CD14-positive monocyte (primary cell): ENCODE results near the gene MACROD1. TPM values are rescaled to one million over a fixed set of nuclear protein-coding genes. Genes with fewer than 3 reads are reported as not detected.

Experiments
- DNase-seq, 3 donors: peaks; one replicate each; pipeline ENCODE4 v3.0.0-alpha.2; 2011 to 2022
- H2AFZ ChIP-seq: 2 replicates; pipeline ENCODE4 v1.6.0; 2012; ENCODE audit warnings: mild to moderate bottlenecking, low read depth, low read length, inconsistent platforms; ENCODE audit not compliant: insufficient read depth, poor library complexity, severe bottlenecking
- H3K27ac ChIP-seq, 2 donors: 1 replicate in 1 of 2; 2 replicates in 1 of 2; pipeline ENCODE4 v1.5.1; 2012 to 2013; ENCODE audit warnings: low read length in 2 of 2, control low read depth in 1 of 2, inconsistent platforms in 1 of 2, low read depth in 1 of 2, mild to moderate bottlenecking in 1 of 2
- H3K27me3 ChIP-seq, 2 donors: one replicate each; pipeline versions ENCODE4 v1.6.0 to v1.6.1; 2011 to 2013; ENCODE audit warnings: low read length in 2 of 2; ENCODE audit not compliant: control insufficient read depth in 2 of 2, insufficient read depth in 2 of 2
- H3K36me3 ChIP-seq, 2 donors: replicated peaks in 1 of 2; 1 replicate in 1 of 2; 2 replicates in 1 of 2; pipeline versions ENCODE4 v1.5.1 to v1.6.1; 2012 to 2013; ENCODE audit warnings: low read length in 2 of 2, control low read depth in 1 of 2, inconsistent platforms in 1 of 2, mild to moderate bottlenecking in 1 of 2; ENCODE audit not compliant: insufficient read depth in 2 of 2, control insufficient read depth in 1 of 2
- H3K4me1 ChIP-seq, 2 donors: 1 replicate in 1 of 2; 2 replicates in 1 of 2; pipeline versions ENCODE4 v1.5.1 to v1.6.1; 2012 to 2013; ENCODE audit warnings: low read length in 2 of 2, control low read depth in 1 of 2, inconsistent platforms in 1 of 2, mild to moderate bottlenecking in 1 of 2, moderate library complexity in 1 of 2; ENCODE audit not compliant: insufficient read depth in 2 of 2, control insufficient read depth in 1 of 2
- H3K4me2 ChIP-seq: replicated peaks from 2 replicates; pipeline ENCODE3; 2012; ENCODE audit warnings: low read length, moderate library complexity, mild to moderate bottlenecking; ENCODE audit not compliant: poor library complexity, severe bottlenecking; ENCODE audit errors: extremely low read depth
- H3K4me3 ChIP-seq, 3 experiments: fragments of 200-600 bp in 1 of 3; sonication (generic) in 1 of 3; replicated peaks in 1 of 3; 1 replicate in 2 of 3; 2 replicates in 1 of 3; pipeline ENCODE4 v1.5.1; 2011 to 2013; ENCODE audit warnings: low read length in 3 of 3, mild to moderate bottlenecking in 3 of 3, control low read depth in 2 of 3, low read depth in 2 of 3, inconsistent platforms in 1 of 3, moderate library complexity in 1 of 3
- H3K79me2 ChIP-seq: 2 replicates; pipeline ENCODE4 v1.6.0; 2012; ENCODE audit warnings: mild to moderate bottlenecking, control low read depth, inconsistent platforms, low read length, moderate library complexity; ENCODE audit not compliant: insufficient read depth
- H3K9ac ChIP-seq: 2 replicates; pipeline ENCODE4 v1.6.0; 2017; ENCODE audit warnings: low read length, mild to moderate bottlenecking; ENCODE audit not compliant: insufficient read depth, poor library complexity, severe bottlenecking
- H3K9me3 ChIP-seq, 2 donors: replicated peaks in 1 of 2; 1 replicate in 1 of 2; 2 replicates in 1 of 2; pipeline versions ENCODE4 v1.5.1 to v1.6.1; 2012 to 2013; ENCODE audit warnings: low read length in 2 of 2, control low read depth in 1 of 2; ENCODE audit not compliant: control insufficient read depth in 1 of 2, insufficient read depth in 1 of 2
- H4K20me1 ChIP-seq: 2 replicates; pipeline ENCODE4 v1.6.0; 2012; ENCODE audit warnings: mild to moderate bottlenecking, low read length, control low read depth, moderate library complexity; ENCODE audit not compliant: insufficient read depth
- H3K27ac Mint-ChIP-seq, 7 donors: one replicate each; pipeline ENCODE4 v1.8.0; 2020; ENCODE audit warnings: mild to moderate bottlenecking in 7 of 7, mixed read lengths in 7 of 7, moderate library complexity in 6 of 7, inconsistent platforms in 2 of 7
- H3K27me3 Mint-ChIP-seq, 3 donors: one replicate each; pipeline ENCODE4 v1.8.0; 2021 to 2022; ENCODE audit warnings: low read depth in 3 of 3, mild to moderate bottlenecking in 3 of 3, mixed read lengths in 3 of 3, moderate library complexity in 3 of 3, inconsistent platforms in 1 of 3
- H3K36me3 Mint-ChIP-seq, 2 donors: one replicate each; pipeline ENCODE4 v1.8.0; 2020; ENCODE audit warnings: mixed read lengths in 2 of 2, inconsistent platforms in 1 of 2, mild to moderate bottlenecking in 1 of 2
- H3K4me1 Mint-ChIP-seq: one replicate; pipeline ENCODE4 v1.8.0; 2020; ENCODE audit warnings: mild to moderate bottlenecking, mixed read lengths
- H3K4me3 Mint-ChIP-seq, 2 donors: one replicate each; pipeline ENCODE4 v1.8.0; 2020; ENCODE audit warnings: mild to moderate bottlenecking in 2 of 2, mixed read lengths in 2 of 2, moderate library complexity in 1 of 2
- H3K9me3 Mint-ChIP-seq, 7 donors: one replicate each; pipeline ENCODE4 v1.8.0; 2020 to 2022; ENCODE audit warnings: mixed read lengths in 7 of 7, mild to moderate bottlenecking in 6 of 7, moderate library complexity in 6 of 7, inconsistent platforms in 2 of 7
- CTCF ChIP-seq: fragments of 200-600 bp; IDR thresholded peaks from one replicate; pipeline ENCODE4 v1.8.0; 2022; ENCODE audit warnings: antibody characterized with exemption, mild to moderate bottlenecking
- WGBS: methylation state at CpG from one replicate; pipeline ENCODE4 v1.1.5; 2013; ENCODE audit warnings: missing lambda C conversion rate; ENCODE audit not compliant: insufficient coverage; 5-methylcytosine and 5-hydroxymethylcytosine counted together
- intact Hi-C, 2 donors: fragments of 100-400 bp; cut with micrococcal nuclease; formaldehyde crosslinking; loops; one replicate each; pipeline versions ENCODE4 v1.15.0 to v1.15.1; 2023
- polyA plus RNA-seq, 3 donors: library from polyadenylated mRNA; depleted of rRNA in 1 of 3; unstranded in 2 of 3; stranded (reverse) in 1 of 3; fragments of 300-500 nt in 2 of 3; fragments of >200 nt in 1 of 3; fragmentation: Illumina TruSeq in 2 of 3; gene quantifications; 1 replicate in 2 of 3; 2 replicates in 1 of 3; pipeline ENCODE4 v1.2.3, GENCODE V29; 2012 to 2021

MACROD1 gene
- polyA plus RNA-seq, 3 donors = 1.5 to 2.4 (median 2.2) TPM

- peak; percentile 8 for TF ChIP-seq CTCF
- intact Hi-C loops = no loop called here
- H3K79me2 ChIP-seq = no peaks in the 10 kb centered on the region
- H3K27me3 ChIP-seq = peaks cover 0 to 54% of the 10 kb centered on the region in 2 donors
- Mint-ChIP-seq H3K36me3 (no peaks in the 10 kb centered on the region), H3K4me1 (peaks cover 25% of the 10 kb centered on the region), H3K27me3 (peaks cover 44 to 67% (median 47%) of the 10 kb centered on the region in 3 donors), H3K9me3 (peaks cover 9 to 18% (median 14%) of the 10 kb centered on the region in 7 donors), H3K4me3 (peak overlapping the region; percentile 98 to 100), H3K27ac (peak overlapping the region in 5 of 7 donors; percentile 24 to 85 (median 49))
- peaks cover 0 to 15% of the 10 kb centered on the region in 2 donors for H3K9me3 ChIP-seq
- peak overlapping the region; percentile 96 for H3K4me2 ChIP-seq
- H3K9ac ChIP-seq = peak overlapping the region; percentile 50
- peak overlapping the region in 1 of 2 donors; percentile 25 for H3K27ac ChIP-seq
- peak overlapping the region; percentile 92 for H2AFZ ChIP-seq
- peak overlapping the region; percentile 50 to 83 (median 66) for H3K4me3 ChIP-seq
- peaks cover 17 to 19% of the 10 kb centered on the region in 2 donors for H3K4me1 ChIP-seq
- no peaks in the 10 kb centered on the region for H4K20me1 ChIP-seq
- DNase-seq = peak; percentile 58 to 73 (median 63)
- 9% methylated on average over 37 of the region's 40 CpGs for WGBS
- no peaks in the 10 kb centered on the region for H3K36me3 ChIP-seq
These were observed 158.2 kb downstream of the MACROD1 start for GRCh38 chr11:64007629-64008282.

GRCh38 chr11:64007160-64007628 is 158.7 kb downstream of the MACROD1 start:
- no peaks in the 10 kb centered on the region for H3K36me3 Mint-ChIP-seq
- peaks cover 21 to 24% of the 10 kb centered on the region in 2 donors for H3K4me1 ChIP-seq
- H3K36me3 ChIP-seq = no peaks in the 10 kb centered on the region
- peak overlapping the region in 5 of 7 donors; percentile 24 to 85 (median 65) for H3K27ac Mint-ChIP-seq
- WGBS = 2% methylated on average over 15 of the region's 27 CpGs
- intact Hi-C loops = no loop called here
- H3K9ac ChIP-seq = peak overlapping the region; percentile 50
- H3K4me3 Mint-ChIP-seq = peak overlapping the region; percentile 98 to 100
- no peak for TF ChIP-seq CTCF
- H3K79me2 ChIP-seq = no peaks in the 10 kb centered on the region
- H3K27me3 Mint-ChIP-seq = peaks cover 50 to 72% (median 53%) of the 10 kb centered on the region in 3 donors
- H2AFZ ChIP-seq = peak overlapping the region; percentile 92
- DNase-seq = peak; percentile 31 to 53 (median 42)
- peak overlapping the region in 1 of 2 donors; percentile 25 for H3K27ac ChIP-seq
- H3K27me3 ChIP-seq = peaks cover 0 to 59% of the 10 kb centered on the region in 2 donors
- H4K20me1 ChIP-seq = no peaks in the 10 kb centered on the region
- H3K9me3 ChIP-seq = peaks cover 0 to 15% of the 10 kb centered on the region in 2 donors
- H3K4me3 ChIP-seq = peak overlapping the region; percentile 50 to 83 (median 66)
- peaks cover 29% of the 10 kb centered on the region for H3K4me1 Mint-ChIP-seq
- peak overlapping the region; percentile 96 for H3K4me2 ChIP-seq
- H3K9me3 Mint-ChIP-seq = peaks cover 9 to 18% (median 14%) of the 10 kb centered on the region in 7 donors
